Hematopoietic multipotent progenitor cell treated with erythropoietin and hydrocortisone succinate and interleukin-3 and kit ligand, for 17 days (in vitro differentiated cells): ENCODE results near the gene ZNF775.
"Not testable (repeated sequence)": the region's sequence is repeated elsewhere in the genome, so short reads cannot be mapped to it uniquely, and the experiment has no call there.

Experiments
- DNase-seq: peaks from one replicate; pipeline ENCODE4 v3.0.0-alpha.2; 2015; ENCODE audit warnings: low spot score

ZNF775 gene

DNA sequence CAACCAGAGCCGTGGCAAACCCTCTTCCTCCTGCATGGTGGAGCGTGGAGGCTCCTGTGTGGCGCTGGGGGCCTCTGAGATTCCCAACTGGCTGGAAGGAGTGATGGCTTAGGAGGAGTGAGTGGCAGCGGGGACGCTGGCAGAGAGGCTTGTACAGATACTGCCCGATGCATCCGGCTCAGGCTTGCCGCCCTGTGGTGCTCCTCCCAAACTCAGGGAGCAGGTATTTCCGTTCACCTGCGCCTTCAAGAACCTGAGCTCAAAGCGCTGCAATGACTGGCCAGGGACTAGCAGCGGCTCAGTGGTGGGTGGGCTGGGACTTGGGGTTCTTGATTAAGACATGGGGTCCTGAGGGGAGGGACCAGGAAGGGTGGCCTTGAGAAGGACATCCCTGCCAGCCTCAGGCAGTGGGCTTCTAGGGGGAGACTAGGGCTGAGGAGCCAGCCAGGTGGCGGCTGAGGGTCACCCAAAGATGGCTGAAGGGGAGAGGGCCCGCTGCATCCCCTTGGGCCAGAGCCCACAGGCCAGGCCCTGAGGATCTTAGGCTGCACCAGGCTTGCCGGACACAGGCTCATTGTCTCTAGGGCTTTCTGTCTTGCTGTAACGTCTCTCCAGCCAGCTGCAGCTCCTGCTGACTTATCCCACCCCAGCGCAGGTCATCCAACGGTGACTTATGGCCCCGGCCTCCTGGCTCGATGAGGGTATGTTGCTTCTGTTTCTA is 3.2 kb downstream of the ZNF775 start:
- no peak for DNase-seq

DNA sequence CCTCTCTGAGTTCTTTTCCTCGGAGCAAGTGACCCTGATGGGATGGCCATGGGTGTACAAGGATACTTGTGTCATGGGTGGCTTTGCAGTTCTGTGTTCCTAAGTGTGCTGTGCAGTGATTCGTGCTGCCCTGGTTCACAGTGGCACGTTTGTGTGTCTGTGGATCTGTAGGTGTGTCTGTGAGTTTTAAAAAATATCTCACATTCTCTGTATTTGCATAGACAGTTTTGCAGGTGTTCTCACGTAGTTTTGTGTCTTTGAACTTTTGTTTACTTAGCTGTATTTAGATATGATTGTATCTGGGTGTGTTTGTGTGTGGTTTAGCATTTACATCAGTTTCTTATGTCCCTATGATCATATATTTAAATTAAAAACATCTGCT is 3.7 kb downstream of the ZNF775 start:
- DNase-seq = no peak

DNA sequence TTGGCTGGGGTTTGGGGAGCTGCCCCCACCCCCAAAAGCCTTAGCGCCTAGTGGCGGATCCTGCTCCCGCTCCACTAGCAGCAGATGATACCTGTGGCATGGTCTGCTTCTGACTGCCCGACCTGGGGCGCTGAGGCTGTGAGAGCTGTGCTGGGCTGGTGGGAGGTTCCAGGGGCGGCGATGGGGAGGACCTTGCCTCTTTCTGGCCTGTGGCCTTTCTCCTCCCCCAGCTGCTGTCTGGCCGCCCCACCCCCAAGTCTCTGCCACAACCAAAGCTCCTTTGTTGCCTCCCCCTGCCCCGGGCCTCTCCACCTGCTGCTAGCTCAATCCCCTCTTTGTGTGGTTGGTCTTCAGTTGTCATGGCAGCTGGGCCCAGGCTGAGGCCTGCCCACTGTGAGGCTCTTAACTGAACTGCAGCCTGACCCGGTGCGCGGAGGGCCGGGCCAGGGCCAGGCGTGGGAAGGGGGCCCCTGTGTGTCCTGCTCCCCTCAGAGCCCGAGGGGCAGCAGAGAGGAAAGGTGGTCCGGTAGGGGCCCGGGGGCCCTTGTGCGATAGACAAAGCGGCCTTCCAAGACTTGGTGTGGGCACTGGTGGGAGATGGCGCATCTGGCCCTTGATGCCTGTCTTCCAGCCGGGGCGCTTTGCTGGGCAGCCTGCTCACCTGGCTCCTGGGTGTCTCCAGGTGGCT is 4.7 kb downstream of the ZNF775 start:
- no peak for DNase-seq

DNA sequence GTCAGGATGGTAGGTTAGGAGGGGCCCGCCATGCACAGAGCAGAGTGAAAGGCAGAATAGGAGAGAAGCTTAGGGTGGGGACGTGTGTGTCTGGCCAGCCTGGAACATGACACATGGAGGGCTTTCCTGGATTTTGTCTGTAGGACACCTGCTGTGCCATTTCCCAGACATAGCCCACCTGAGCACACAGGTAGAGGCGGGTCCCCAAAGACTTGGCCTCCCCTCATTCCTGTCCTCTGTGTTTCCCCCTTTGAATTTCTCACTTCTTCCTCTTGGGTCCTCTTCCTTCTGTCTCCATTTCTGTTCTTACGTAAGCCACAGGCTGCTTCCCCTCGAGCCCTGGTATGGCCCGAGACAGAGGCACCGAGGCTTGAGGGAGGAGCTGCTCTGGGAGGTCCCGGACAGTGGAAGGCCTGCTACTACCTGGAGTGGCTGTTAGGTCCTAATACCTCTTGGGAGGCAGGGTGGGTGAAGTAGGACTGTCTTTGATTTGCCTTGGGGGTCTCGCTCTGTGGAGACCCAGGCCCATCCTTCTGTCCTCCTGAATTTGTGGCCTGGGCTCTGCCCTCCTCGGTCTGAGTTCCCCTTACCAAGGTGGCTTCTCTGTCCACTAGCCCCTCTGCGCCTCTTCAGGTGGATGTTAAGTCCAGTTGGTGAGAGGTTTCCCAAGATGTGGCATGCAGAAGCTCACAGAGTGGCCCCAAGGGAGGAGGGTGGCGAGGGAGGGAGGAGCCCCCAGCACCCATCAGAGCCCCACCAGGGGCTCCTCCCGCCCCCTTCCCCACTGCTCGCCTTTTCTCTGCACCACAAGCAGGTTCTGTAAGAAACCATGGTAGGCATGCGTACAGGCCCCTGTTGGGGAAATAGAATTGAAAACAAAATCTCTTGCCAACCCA is 5.5 kb downstream of the ZNF775 start:
- no peak for DNase-seq

DNA sequence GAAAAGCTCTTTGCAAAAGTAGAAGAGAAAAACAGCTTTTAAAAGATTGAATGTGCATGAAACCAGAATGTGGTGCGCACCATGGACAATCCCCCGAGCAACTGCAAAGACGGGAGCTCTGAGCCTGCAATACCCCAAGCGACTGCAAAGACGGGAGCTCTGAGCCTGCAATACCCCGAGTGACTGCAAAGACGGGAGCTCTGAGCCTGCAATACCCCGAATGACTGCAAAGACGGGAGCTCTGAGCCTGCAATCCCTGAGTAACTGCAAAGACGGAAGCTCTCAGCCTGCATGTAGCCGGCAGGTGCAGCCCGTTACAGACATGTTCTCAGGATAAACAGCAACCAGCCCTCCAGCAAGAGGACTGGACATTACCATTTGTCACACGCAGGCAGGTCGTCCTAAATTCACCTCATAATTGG is 6.2 kb downstream of the ZNF775 start:
- no peak for DNase-seq

DNA sequence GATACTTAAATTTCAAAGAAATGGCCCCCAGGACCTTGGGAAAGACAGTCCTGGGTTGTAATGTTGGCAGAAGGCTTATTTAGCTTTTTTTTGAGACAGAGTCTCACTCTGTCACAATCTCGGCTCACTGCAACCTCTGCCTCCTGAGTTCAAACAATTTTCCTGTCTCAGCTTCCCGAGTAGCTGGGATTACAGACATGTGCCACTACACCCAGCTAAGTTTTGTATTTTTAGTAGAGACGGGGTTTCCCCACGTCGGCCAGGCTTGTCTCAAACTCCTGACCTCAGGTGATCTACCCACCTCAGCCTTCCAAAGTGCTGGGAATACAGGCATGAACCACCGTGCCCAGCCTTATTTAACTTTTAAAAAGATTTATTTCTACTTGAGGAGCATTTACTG is 6.8 kb downstream of the ZNF775 start:
- DNase-seq = not testable (repeated sequence)

DNA sequence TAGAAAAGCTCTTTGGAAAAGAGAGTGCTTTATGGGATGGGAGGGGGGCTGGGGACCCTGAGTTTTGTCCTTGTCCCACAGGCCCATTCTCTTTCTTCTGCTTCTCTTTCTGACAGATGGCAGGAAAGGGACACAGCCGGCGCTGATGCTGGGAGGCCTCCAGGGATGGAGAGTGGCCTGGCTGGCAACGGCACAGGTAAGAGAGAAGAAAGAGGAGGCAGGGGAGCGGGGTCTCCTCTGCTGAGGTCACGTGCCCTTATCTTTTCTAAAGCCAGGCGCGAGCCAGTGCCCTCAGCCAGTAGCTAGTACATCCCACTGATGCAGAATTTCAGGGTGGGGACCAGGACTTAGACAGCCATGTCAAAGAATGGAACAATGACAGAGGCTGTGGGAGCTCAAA is 9.2 kb downstream of the ZNF775 start:
- no peak for DNase-seq

DNA sequence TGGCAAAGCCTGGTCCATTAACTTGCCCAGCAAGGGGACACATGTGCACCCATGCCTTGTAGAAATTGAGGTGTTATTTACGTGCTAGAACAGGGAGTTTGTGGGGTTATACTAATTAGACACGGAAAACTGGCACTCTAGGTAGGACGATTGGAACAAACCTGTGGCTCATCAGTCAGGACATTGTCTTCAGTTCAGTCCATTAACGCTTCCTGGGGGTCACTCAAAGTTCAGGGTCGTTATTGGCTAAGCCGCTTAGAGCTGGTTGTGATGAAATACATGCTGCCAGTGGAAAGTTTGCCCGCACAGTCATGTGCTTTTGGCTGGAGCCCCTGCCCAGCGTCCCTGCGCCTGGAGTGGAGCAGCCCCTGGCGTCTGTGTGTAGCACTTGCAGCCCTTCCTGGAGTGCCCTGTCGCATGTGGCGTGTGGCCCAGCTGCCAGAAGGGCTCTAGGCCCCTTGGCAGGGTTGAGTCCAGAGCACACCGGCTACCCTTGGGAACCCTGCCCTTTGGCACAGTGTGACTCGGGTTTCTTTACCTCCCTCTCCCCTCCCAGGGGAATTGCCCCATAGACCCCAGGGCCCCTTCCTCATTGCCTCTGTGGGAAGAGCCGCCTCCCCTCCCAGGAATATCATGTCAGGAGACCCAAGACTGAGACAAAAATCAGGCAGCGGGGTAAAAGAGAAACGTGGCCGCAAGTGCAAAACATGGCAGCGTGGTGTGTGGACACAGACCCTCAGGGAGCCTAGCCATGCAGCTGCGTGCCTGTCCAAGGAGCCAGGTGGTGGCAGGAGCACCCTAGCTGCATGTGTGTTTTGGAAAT is 9.8 kb downstream of the ZNF775 start:
- no peak for DNase-seq

DNA sequence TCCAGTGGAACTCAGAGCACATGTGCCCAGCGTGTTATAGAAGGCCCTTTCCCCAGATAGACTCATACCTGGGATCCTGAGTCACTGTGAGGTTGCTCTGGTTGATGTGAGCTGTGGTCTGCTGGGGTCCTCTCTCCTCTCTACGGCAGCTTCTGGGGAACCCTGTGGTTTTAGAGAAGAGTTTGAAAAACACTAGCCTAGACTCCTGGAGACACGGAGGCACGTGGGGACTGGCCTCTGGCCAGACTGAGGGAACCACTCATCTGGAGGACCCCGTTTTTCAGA is 10.3 kb downstream of the ZNF775 start:
- no peak for DNase-seq

DNA sequence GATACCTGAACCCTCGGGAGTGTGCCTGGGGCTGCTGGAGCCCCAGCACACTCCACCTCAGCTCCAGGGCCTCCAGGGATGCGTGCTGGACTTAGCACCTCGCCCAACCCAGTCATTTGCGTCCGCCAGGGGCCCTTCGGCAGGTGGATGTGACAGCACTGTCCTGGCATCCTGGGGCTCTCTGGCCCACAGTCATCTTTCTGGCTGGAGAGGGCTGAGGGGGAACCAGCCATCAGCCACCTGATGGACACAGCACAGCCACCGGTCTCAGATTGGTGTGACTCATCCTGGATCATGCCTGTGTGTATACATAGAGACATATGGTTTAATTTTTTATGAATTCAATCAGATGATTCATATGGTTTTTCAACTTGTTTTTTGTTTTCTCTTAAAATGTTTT is 11.1 kb downstream of the ZNF775 start:
- DNase-seq = no peak

DNA sequence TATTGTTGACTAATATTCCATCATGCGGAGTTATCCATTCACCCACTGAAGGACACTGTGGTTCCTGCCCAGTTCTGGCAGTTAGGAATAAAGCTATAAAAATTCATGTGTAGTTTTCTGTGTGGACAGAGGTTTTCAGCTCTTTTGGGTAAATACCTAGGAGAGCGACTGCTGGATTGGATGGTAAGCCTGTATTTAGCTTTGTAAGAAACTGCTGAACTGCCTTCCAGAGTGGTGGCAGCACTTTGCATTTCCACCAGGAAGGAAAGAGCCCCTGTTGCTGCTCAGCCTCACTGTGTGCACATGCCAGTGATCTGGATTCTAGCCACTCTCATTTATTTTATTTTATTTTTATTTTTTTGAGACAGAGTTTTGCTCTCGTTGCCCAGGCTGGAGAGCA is 14.2 kb downstream of the ZNF775 start:
- DNase-seq = no peak

DNA sequence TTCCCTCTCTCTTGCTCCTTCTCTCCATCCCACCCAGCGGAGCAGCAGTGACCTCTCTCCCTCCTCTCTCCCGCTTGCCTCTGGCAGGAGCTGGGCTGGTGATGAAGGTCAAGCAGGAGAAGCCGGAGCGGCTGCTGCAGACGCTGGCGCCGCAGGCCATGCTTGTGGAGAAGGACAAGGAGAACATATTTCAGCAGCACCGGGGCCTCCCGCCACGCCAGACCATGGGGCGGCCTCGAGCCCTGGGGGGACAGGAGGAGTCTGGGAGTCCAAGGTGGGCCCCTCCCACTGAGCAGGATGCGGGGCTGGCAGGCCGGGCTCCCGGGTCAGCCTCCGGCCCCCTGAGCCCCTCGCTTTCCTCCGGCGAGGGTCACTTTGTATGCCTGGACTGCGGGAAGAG is 17.3 kb downstream of the ZNF775 start:
- no peak for DNase-seq

DNA sequence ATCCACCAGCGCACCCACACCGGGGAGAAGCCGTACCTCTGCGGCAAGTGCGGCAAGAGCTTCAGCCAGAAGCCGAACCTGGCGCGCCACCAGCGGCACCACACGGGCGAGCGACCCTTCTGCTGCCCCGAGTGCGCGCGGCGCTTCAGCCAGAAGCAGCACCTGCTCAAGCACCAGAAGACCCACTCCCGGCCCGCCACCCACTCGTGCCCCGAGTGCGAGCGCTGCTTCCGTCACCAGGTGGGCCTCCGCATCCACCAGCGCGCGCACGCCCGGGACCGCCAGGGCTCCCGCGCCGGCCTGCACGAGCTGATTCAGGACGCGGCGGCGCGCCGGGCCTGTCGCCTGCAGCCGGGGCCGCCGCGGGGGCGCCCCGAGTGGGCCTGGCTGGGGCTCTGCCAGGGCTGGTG is 17.7 kb downstream of the ZNF775 start:
- no peak for DNase-seq

DNA sequence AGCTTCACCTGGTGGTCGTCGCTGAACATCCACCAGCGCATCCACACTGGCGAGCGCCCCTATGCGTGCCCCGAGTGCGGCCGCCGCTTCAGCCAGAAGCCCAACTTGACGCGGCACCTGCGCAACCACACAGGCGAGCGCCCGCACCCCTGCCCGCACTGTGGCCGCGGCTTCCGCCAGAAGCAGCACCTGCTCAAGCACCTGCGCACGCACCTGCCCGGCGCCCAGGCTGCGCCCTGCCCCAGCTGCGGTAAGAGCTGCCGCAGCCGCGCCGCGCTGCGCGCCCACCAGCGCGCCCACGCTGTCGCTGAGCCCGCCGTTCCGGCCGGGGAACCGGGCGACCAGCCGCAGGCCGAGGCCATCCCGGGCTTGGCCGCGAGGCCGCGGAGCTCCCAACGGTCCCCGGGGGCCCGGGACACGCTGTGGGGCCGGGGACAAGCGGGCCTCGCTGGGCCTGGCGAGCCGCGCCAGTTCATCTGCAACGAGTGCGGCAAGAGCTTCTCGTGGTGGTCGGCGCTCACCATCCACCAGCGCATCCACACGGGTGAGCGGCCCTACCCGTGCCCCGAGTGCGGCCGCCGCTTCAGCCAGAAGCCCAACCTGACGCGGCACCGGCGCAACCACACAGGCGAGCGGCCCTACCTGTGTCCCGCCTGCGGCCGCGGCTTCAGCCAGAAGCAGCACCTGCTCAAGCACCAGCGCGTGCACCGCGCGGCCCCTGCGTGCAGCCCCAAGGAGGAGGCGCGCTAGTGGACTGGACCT is 18.4 kb downstream of the ZNF775 start:
- DNase-seq = no peak

DNA sequence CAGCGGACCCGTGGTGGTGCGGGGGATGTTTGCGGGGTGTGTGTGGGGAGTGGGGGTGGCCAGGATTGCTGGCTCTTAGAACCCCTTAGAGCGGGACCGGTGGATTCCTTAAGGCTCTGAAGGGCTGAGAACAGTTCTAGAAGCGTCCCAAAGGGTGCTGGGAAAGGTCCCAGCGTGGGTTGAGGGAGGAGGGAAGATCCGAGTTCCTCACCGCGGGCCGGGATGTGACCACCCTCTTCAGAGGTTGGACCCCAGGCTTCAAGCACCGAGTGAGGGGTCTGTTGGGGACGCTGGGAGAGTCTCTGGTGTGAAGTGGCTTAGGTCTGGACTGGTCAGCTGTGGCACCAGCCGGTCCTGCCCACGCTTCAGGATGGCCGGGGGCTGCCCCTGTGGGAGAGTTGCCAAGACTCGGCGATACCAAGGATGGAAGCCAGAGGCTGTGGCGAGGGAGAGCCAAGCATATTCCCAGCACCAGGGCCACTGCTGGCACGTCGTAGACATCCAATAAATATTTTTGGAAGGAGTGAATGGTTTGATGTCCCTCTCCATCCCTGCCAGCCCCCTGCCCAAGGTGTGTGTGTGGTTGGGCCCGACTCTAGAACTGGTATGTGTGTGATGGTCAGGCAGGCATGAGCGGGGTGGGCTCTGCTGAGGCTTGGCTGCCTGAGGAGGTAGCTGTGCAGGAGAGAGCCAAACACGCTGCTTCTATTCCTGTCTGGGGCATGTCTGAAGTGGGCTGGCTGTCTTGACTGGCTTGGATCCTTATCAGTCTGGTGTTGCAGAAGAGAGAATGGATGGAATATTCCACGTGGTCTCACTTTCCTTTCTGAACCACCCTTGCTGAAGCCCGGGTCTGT is 19.2 kb downstream of the ZNF775 start:
- no peak for DNase-seq

DNA sequence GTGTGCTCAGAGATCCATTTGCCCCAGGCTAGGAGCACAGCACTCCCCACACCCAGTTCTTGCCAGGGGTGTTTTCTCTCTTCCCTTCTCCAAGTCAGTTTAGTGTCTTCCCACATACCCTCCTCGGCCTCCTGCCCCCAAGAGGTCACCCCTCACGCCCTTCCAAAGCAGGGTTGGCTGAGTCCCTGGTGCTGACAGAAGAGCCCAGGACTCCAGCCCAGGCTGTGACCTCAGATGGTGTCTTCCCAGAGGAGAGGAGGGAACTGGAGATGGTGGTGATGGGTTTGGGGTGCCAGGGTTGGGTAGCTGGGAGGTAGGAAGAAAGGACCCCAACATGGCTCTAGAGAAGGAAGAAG is 19.8 kb downstream of the ZNF775 start:
- no peak for DNase-seq

DNA sequence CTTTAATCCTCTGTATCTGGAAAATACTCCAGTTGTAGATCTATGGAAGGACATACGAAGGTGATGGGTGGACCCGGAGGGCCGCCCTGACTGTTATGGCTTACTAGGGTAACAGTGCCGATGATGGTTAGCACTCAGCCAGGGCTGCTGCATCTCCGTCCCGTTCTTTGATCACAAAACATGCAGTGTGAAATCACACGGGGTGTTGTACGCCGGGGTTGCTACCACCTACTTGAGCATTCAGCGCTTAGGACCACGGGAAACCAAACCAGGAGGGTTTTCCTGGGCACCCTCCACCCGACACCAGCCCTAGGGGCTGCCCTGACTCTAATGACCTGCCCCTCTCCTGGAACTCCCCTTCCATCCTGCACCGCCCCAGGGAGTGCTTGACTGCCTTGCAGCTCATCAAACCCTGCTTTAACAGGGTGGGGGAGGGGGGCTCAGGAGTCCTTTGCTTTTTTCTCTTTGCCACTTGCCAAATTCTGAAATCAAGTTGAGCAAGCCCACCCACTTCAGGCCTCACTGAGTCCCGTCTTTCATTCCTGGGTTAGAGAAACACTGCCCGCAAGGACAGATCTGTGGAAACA is 20.4 kb downstream of the ZNF775 start:
- no peak for DNase-seq

DNA sequence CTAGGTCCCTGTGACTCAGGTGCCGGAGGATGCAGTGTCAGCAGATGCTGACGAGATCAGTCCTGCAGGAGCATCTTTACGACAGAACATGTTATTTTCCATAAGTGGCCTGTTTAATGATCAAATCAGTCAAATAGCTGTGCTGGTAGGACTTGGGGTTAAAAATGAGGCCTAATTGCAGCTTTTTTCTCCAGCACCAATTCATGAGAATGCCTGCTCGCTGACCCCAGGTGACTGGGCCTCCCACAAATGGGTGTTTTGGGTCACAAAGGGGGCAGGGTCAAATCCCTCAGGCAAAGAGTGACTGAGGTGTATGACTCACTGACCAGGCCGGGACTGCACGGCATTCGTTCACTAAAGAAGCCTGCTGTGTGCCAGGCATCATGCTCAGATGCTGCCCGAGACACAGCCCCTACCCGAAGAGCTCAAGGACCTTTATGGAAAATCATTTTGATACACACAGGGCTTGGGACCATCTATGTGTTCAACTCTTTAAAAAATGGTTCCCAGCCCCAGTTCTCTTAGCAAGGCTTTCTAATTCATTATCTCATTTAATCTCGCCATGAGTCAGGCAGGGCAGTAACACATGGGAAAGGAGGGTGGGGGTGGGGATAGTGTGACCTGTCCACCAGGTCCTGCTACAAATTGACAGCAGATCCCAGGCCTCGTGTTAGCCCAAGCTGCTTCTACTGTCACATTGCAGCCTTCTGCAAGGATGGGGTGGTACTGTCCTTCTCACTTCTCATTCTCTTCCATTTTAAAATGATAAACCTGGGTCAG is 21.1 kb downstream of the ZNF775 start:
- DNase-seq = no peak

DNA sequence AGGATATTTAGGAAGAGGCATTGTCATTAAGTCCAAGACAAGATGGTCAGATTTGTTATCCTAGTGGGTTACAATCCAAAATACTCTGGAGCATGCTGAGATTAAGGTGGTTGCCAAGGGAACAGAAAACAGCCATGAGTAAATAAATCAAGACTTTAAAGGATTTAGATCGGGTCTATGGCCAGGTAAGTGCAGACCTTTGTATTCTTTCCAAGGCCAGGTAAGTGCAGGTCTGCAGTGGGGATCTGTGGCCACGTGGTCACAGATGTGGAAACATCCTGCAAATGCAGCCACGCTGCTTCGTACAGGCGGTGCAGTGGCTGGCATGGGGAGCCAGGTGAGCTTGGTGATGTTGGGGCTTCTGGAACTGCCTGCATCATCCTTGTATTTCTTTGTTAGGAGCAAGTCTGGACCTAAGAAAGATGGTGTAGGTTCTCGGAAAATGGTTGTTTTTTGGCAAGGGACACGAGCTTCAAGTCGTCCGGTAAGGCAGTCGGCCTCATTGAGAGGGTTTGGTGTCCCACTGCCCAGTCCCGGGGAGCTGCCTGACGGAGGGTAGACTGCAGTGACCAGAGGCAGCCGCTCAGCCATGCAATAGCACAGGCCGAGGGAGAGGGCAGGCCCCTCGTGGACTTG is 21.8 kb downstream of the ZNF775 start:
- no peak for DNase-seq
